ENCODE data around the gene IL4I1. TPM values are rescaled to one million over a fixed set of nuclear protein-coding genes. Genes with fewer than 3 reads are reported as not detected.

IL4I1 gene
- total RNA-seq, 1 experiment from 2014 or later = not detected

DNA sequence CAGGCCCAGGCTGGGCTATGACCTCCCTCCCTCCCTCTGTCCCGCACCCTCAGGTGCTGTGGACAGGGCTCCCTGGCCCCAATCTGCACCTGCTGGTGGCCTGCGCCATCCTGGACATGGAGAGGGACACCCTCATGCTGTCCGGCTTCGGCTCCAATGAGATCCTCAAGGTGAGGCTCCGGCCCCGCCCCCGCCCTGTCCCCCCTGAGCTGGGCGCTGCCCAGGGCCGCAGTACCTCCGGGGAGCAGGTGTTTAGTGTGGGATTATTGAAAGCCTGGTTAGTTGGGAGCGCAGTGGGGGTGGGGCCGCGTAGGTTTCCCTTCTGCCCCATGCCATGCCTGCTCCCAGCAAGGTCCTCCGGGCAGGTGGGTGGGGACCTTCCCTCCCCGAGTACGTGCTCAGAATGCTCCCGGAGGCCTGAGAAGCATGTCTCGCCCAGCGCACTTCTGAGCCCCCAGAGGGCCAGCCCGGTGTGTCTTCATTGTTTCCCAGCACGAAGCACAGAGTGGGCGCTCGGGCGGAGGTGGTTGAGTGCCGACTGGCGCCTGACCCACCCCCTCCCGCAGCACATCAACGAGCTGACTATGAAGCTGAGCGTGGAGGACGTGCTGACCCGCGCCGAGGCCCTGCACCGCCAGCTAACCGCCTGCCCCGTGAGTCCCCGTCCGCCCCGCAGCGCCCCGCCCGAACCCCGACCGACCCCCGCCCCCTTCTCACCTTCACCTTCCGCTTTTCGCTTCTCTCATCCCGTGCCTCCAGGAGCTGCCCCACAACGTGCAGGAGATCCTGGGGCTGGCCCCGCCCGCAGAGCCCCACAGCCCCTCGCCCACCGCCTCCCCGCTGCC is 8.8 kb downstream of the IL4I1 start:
- in situ Hi-C loops (cut with HindIII; ENCODE audit: low pct_unique_long_range_greater_than_20kb, low sequenced_read_pairs) = no loop called here
- DNase-seq (ENCODE audit: low read depth, low spot score) = no peak

DNA sequence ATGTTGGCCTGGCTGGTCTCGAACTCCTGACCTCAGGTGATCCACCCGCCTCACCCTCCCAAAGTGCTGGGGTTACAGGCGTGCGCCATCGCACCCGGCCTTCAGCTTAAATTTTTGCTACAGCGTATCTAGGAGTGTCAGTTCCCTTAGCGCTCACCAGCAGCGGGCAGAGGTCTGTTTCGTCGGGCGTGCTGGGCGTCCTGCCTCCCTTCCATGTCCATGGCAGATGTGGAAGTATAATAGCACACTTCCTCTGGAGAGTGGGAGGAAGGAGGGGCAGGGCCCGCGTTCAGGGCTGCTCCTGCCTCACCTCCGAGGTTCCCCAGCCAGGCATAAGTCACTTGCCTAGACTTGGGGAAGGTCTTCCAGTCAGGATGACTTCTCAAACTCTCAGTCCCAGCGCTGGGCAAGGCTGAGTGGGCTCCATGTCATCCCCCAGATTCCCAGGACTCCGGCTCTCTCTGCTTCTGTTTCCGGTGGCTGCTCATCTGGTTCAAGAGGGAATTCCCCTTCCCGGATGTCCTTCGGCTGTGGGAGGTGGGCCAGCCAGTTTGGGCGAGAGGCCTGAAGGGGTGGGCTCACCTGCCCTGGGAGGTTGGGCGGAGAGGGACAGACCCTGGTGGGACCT is 9.5 kb downstream of the IL4I1 start:
- no peak for DNase-seq (ENCODE audit: low read depth, low spot score)
- in situ Hi-C loops (cut with HindIII; ENCODE audit: low pct_unique_long_range_greater_than_20kb, low sequenced_read_pairs) = no loop called here

DNA sequence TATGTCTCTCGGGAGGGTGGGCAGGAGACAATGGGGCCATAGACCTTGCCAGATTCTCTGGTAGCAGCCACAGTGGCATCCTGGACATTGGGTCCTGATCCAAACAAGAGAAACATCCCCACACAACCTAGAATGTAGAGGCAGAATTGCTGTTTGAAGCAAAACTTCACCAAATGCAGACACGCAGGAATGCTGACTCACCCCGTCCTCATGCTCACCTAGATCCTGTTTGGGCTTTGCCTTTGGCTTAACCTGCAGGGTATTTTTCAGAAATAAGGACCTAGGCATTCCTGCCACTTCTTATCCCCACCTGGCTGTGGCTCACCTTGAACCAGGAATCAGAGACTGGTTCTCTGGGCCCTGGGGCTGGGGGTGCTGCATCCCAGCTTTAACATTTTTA is 11.9 kb downstream of the IL4I1 start:
- DNase-seq (ENCODE audit: low read depth, low spot score) = no peak
- in situ Hi-C loops (cut with HindIII; ENCODE audit: low pct_unique_long_range_greater_than_20kb, low sequenced_read_pairs) = no loop called here

DNA sequence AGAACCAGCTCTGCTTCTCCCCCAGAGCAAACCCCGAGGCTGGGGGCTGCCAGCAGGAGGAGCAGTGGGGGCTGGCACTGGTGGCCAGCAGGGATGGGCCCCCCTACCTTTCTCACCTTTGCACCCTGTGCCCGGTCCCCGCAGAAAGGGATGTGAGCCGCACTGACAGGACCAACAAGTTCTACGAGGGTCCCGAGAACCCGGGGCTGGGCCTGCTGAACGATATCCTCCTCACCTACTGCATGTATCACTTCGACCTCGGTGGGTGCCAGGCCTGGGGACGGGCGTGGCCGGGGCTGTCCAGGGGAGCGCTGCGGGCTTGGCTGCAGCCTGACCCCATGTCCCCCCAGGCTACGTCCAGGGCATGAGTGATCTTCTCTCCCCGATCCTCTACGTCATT is 12.6 kb downstream of the IL4I1 start:
- no peak for DNase-seq (ENCODE audit: low read depth, low spot score)
- in situ Hi-C loops (cut with HindIII; ENCODE audit: low pct_unique_long_range_greater_than_20kb, low sequenced_read_pairs) = no loop called here

DNA sequence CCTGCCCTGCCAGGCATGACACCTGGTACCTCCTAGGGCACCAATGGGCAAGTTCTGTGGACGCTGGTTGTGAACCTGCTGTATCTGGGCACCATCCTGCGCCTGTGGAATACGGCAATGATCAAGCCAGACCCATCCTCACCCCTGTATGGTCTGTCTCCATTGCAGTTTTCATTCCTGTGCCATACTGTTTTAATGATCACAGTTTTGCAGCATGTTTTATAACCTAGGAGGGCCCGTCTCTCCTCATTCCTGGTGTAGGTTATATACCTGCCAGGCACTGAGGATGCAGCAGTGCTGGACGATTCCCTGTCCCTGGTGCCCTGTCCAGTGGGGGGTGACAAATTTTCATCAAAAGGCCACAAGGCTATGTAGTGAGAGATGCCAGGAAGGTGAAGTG is 13.6 kb downstream of the IL4I1 start:
- no peak for DNase-seq (ENCODE audit: low read depth, low spot score)
- in situ Hi-C loops (cut with HindIII; ENCODE audit: low pct_unique_long_range_greater_than_20kb, low sequenced_read_pairs) = no loop called here

DNA sequence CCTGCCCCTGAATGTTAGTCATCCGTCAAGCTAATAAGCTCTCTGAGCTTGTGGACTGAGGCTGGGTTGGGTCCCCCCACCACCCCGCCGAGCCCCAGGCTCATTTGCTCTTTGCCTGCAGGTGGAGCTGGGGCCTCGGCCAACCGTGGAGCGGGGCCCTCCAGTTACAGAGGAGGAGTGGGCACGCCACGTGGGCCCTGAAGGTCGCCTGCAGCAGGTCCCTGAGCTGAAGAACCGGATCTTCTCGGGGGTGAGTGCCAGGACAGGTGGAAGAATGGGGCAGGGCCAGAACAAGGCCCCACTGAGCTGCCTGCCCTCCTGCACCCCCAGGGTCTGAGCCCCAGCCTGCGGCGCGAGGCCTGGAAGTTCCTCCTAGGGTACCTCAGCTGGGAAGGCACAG is 14.0 kb downstream of the IL4I1 start:
- no peak for DNase-seq (ENCODE audit: low read depth, low spot score)

DNA sequence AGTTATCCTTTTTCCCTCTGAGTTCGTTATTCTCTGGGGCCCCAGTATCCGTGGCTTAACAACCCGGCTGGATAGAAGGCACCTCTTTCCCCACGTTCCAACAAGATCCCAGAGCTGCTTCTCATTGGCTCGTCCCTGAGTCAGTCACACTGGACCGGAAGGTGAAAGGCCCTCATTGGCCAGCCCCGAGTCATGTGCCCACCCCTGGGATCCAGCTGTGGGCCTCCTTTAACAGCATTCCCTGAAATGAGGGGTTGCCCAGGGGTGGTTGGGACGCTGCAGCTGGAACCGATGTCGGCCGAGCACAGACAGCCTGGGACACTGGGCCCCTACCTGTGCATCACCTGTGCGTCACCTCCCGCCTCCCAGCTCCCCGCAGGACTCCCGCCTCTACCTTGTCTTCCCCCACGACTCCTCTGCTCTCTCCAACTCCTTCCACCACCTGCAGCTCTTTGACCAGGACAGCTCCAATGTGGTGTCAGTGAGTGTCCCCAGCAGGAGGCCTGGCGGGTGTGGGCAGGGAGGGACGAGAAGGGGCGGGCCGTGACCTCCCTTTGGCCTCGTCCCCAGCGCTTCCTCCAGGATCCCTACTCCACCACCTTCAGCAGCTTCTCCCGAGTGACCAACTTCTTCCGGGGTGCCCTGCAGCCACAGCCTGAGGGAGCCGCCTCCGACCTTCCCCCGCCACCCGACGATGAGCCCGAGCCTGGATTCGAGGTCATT is 14.9 kb downstream of the IL4I1 start:
- in situ Hi-C loops (cut with HindIII; ENCODE audit: low pct_unique_long_range_greater_than_20kb, low sequenced_read_pairs) = no loop called here

More for the DNA sequence above, 14.0 kb downstream of the IL4I1 start:
- in situ Hi-C loops (cut with HindIII; ENCODE audit: low pct_unique_long_range_greater_than_20kb, low sequenced_read_pairs) = no loop called here

DNA sequence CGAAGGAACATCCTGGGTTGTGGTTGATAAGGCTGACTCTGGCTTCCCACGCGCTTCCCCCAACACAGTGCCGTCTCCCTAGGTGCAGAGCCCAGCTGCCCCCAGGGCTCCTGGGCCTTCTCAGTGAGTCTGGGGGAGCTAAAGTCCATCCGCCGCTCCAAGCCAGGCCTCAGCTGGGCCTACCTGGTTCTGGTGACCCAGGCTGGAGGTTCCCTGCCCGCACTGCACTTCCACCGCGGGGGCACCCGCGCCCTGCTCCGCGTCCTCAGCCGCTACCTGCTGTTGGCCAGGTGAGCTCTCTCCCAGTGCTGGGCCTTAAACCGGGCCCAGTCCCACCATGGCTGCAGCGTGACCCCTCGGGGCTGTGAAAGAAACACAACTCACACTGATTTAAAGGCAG is 15.5 kb downstream of the IL4I1 start:
- DNase-seq (ENCODE audit: low read depth, low spot score) = no peak
- in situ Hi-C loops (cut with HindIII; ENCODE audit: low pct_unique_long_range_greater_than_20kb, low sequenced_read_pairs) = no loop called here

More for the DNA sequence above, 14.9 kb downstream of the IL4I1 start:
- DNase-seq (ENCODE audit: low read depth, low spot score) = peak; percentile 33

DNA sequence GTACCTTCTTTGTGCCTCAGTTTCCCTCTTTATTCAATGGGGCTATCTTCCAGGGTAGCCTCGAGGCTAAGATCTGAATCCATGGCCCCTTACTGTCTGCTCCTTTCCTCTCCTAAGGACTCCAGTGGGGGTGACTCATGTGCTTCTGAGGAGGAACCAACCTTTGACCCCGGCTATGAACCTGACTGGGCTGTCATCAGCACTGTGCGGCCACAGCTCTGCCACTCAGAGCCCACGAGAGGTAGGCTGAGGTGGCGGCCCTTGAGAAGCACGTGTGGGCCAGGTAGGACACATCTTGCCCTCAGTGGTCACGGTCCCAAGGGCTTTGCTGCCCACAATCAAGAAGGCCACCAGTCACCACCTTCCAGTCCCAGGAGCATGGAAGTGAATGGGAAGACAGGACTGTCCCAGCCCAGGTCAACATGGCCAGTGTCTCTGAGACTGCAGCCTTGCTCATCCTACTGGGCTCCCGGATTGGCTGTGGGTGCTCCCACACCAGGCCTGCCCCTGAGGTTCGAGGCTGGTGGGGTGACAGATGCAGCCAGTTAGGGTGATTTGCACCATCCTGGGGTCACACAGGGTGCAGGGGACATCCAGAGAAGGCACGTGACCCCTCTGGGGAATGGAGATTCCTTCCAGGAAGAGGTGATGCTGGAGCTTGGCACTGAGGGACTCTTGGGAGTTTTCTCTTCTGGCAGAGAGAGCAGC is 16.4 kb downstream of the IL4I1 start:
- no peak for DNase-seq (ENCODE audit: low read depth, low spot score)
- in situ Hi-C loops (cut with HindIII; ENCODE audit: low pct_unique_long_range_greater_than_20kb, low sequenced_read_pairs) = no loop called here

DNA sequence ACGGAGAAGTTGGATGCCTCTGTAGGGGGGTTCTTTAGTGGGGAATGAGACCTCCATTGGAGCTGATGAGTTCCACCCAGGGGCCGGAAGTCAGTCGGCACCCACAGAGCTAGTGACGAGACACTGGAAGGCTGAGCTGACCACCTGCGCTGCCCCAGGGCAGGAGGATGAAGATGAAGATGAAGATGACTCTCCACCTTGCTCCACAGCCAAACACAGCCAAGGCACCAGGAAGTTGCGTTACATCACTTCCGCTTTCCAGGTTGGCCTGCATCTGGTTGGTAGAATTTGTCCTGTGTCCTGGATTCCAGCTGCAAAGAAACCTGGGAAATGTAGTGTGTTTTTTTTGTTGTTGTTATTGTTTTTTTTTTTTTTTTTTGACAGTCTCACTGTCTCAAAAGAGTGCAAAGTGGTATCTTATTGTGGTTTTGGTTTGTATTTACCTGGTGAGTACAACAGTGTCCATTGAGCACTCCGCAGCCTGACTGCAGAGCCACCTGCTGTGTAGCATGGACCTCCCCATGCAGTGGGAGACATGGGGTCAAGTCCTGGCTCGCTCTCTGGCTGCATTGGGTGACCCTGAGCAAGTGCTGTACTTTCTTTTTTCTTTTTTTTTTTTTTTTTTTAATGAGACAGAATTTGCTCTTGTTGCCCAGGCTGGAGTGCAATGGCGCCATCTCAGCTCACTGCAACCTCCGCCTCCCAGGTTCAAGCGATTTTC is 17.3 kb downstream of the IL4I1 start:
- in situ Hi-C loops (cut with HindIII; ENCODE audit: low pct_unique_long_range_greater_than_20kb, low sequenced_read_pairs) = no loop called here
- DNase-seq (ENCODE audit: low read depth, low spot score) = peak; percentile 52

DNA sequence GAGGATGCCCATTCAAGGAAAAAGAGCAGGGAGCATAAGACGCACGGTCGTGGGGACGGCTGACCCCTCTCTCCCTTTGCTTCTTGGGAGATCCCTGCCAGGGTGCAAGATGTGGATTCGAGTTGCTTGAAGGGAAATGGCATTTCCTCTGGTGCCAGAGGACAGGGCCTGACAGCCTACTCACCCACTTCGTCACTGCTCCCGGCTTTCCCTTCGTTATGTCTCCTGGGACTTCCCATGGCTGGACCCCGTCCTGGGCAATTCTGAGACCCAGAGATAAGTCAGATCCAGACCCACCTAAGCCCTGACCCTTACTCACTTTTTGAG is 18.0 kb downstream of the IL4I1 start:
- DNase-seq (ENCODE audit: low read depth, low spot score) = no peak
- in situ Hi-C loops (cut with HindIII; ENCODE audit: low pct_unique_long_range_greater_than_20kb, low sequenced_read_pairs) = no loop called here

DNA sequence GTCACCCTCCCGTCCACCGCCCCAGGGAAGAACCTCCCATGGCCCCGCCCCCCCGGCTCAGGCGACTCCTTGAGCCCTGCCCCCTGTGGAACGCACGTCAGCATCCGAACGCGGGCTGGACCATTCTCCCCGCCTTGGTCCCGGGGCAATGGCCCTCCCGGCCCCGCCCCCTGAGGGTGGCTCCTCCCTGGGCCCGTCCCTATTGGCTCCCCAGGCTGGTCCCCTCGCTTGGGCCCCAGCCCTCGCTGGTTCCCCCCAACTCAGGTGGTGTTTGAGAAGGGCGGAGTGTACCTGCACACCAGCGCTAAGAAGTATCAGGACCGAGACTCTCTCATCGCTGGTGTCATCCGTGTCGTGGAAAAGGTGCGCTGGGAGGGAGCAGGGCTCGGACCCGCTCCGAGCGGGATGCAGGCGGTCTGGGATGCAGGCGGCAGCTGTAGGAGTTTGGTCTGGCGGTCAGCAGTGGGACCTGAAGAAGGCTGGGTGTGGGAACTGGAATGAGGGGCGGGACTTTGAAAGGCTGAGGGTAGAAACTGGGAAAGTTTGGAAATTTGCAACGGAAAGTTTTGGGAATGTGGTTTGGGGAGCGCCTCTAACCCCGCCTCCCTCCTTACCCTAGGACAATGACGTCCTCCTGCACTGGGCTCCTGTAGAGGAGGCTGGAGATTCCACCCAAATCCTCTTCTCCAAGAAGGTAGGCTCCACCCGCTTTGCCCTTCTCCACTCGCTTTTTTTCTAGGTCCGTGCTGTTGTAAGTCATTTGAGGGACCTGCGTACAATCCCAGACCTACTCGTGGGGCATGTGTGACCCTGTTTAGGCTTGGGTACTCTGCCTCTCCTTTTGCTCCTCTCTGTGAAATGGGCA is 18.6 kb downstream of the IL4I1 start:
- DNase-seq (ENCODE audit: low read depth, low spot score) = peak; percentile 96
- in situ Hi-C loops (cut with HindIII; ENCODE audit: low pct_unique_long_range_greater_than_20kb, low sequenced_read_pairs) = no loop called here

DNA sequence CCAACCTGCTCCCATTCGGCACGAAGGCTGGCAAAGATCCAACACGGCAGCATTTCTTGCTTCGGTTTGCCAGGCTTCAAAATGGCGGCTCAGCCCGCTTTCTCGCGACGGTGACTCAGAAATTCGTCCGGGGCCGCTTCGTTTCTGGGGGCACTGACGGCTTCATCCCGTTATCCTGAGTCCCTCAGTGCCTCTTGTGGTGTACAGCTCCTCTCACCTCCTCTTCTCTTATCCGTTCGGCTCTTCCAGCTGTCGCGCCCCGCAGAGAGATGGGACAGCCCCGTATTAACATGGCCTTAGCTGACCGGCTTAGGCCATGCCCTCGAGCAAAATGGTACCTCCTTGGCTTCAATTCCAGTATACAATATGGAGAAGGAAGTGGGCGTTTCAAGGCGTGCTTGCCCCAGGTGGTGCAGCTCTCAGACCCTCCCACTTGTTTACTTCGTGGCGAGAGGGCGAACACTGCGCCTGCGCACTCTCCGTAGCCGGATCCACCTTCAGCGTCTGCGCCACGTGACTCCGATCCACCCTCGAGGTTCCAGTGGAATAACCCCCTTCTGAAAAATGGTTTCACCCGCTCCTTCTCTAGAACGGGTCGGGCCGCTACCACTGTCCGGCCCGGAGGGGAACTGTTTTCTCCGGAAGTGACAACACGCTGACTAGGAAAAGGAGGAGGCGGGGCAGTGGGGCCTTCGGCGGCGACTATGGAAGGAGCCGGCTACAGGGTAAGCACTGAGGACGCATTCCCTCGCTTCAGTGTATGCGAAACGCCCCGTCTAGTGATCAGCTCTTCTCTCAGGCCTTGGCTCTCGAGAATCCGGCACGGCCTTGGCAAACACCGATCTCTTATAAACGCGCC is 19.4 kb downstream of the IL4I1 start, which contains the start of the genes AKT1S1 and TBC1D17:
Gene AKT1S1, minus strand, starts transcription at position 336 of the 859 bp plus-strand sequence. CDS start 4,060 bp downstream, outside the sequence.
Gene TBC1D17, plus strand, starts transcription at position 683 of the 859 bp plus-strand sequence. Its CDS starts 22 bp downstream, at position 705.
- DNase-seq (ENCODE audit: low read depth, low spot score) = peak; percentile 99
- in situ Hi-C loops (cut with HindIII; ENCODE audit: low pct_unique_long_range_greater_than_20kb, low sequenced_read_pairs) = no loop called here

DNA sequence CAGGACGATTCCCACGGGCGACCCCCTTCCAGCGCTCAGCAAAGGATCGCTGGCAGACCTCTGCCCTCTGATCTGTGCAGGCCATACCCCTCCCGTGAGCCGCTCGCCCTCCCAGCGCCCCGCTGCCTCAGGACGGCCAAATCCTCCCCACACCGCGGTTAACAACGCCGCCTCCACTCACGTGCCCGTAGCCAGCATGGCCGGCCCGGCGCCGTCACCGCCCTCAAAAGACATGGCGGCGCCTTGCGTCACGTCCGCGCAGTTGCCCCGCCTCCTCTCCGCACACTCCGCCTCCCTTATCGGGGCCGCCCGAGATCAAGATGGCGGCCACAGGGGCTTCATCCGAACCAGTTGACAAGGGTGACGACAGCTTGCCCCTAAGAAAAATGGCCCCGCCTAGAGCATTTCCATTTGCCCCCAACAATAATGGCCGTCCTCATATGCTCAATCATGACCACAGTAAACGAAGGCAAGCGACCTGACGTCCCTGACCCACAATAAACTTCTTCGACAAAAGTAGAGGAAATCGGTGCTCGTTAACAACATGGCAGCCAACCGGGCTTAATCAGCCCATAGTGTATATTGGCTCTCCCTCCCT is 20.2 kb downstream of the IL4I1 start:
- peak; percentile 97 for DNase-seq (ENCODE audit: low read depth, low spot score)
- in situ Hi-C loops (cut with HindIII; ENCODE audit: low pct_unique_long_range_greater_than_20kb, low sequenced_read_pairs) = no loop called here

DNA sequence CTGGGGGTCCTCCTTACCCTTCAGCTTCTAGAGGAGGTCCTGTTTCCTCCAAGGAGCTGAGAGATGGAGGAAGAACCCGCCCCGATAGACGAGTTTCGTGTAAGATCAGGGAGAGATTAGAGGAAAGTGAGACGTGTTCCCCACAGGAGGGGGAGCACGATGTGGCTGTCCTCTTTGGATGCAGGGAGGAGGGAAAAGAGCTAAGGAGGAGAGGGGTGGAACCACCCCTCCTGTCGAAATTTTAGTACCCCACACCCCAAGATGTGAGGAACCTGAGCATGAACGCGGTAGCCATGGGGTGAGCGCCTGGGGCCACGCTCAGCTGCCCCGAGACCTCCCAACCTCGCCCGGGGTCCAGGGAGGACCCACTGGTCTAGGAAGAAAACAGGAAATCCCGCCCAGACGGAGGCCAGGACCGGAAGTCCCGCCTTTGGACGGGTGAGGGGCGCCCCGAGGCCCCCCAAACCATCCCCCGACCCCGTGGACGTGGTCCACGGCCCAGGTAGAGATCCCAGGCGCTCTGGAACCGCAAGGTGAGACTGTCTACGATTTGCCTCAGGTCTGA is 20.7 kb downstream of the IL4I1 start:
- DNase-seq (ENCODE audit: low read depth, low spot score) = peak; percentile 61
- in situ Hi-C loops (cut with HindIII; ENCODE audit: low pct_unique_long_range_greater_than_20kb, low sequenced_read_pairs) = no loop called here
